SK-N-SH (cell line): ENCODE data around the gene ZMYM1.

ENCODE experiments used
- EP300 ChIP-seq, 2 experiments: IDR thresholded peaks; 2 replicates each; pipeline versions ENCODE4 v1.4.0 to v1.6.1; 2012; ENCODE audit warnings: borderline replicate concordance in 1 of 2, low read depth in 1 of 2, low read length in 1 of 2
- EZH2phosphoT487 ChIP-seq: fragments of 200-600 bp; sonication (generic); IDR thresholded peaks from 2 replicates; pipeline ENCODE4 v1.6.1; 2017; ENCODE audit warnings: low read depth, mixed run types, mild to moderate bottlenecking, antibody characterized with exemption, moderate library complexity, borderline replicate concordance
- FOXM1 ChIP-seq: IDR thresholded peaks from 2 replicates; pipeline ENCODE4 v1.4.0; 2012; ENCODE audit warnings: low read depth, mild to moderate bottlenecking
- MAX ChIP-seq: IDR thresholded peaks from 2 replicates; pipeline ENCODE4 v1.4.0; 2012; ENCODE audit warnings: low read depth
- MXI1 ChIP-seq: IDR thresholded peaks from 2 replicates; pipeline ENCODE4 v1.6.1; 2012; ENCODE audit warnings: mild to moderate bottlenecking, low read depth, low read length, improper control_type of control experiment
- POLR2AphosphoS5 ChIP-seq: IDR thresholded peaks from 2 replicates; pipeline ENCODE4 v1.6.1; 2012; ENCODE audit warnings: low read depth, low read length
- RAD21 ChIP-seq: IDR thresholded peaks from 2 replicates; pipeline ENCODE4 v1.6.1; 2012; ENCODE audit warnings: mild to moderate bottlenecking, low read length
- TCF12 ChIP-seq: IDR thresholded peaks from 2 replicates; pipeline ENCODE4 v1.4.0; 2012
- YY1 ChIP-seq: IDR thresholded peaks from 2 replicates; pipeline ENCODE4 v1.4.0; 2012; ENCODE audit warnings: low read depth, mild to moderate bottlenecking
- TF ChIP-seq, protein P1 (sequence below): fragments of 200-600 bp; sonication (generic); IDR thresholded peaks from 2 replicates; pipeline ENCODE4 v1.6.1; 2017; ENCODE audit warnings: antibody characterized with exemption, mild to moderate bottlenecking, moderate library complexity

- TF ChIP-seq RAD21, result peak; percentile 19; the same call in 1 of the 2 replicates
- TF ChIP-seq, protein P1, sequence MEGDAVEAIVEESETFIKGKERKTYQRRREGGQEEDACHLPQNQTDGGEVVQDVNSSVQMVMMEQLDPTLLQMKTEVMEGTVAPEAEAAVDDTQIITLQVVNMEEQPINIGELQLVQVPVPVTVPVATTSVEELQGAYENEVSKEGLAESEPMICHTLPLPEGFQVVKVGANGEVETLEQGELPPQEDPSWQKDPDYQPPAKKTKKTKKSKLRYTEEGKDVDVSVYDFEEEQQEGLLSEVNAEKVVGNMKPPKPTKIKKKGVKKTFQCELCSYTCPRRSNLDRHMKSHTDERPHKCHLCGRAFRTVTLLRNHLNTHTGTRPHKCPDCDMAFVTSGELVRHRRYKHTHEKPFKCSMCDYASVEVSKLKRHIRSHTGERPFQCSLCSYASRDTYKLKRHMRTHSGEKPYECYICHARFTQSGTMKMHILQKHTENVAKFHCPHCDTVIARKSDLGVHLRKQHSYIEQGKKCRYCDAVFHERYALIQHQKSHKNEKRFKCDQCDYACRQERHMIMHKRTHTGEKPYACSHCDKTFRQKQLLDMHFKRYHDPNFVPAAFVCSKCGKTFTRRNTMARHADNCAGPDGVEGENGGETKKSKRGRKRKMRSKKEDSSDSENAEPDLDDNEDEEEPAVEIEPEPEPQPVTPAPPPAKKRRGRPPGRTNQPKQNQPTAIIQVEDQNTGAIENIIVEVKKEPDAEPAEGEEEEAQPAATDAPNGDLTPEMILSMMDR, result no peak
- TF ChIP-seq MAX, result peak; percentile 45
- TF ChIP-seq POLR2AphosphoS5, result peak; percentile 89
- TF ChIP-seq YY1, result no peak
- no peak; a peak in 1 of 4 replicates for TF ChIP-seq EP300 (IDR thresholded peaks at IDR 0.05; ENCODE audit: borderline replicate concordance in 1 of 2, low read depth in 1 of 2, low read length in 1 of 2)
- peak; percentile 71 for TF ChIP-seq MXI1
- TF ChIP-seq FOXM1, result peak; percentile 52
- TF ChIP-seq EZH2phosphoT487, result no peak
- no peak for TF ChIP-seq TCF12
These were observed at the start of gene ZMYM1 for GRCh38 chr1:35079003-35079930.
